Liver (tissue), 2 donors: Measurements from ENCODE around the gene EDEM2.

Experiments
- RAD21 ChIP-seq, 2 donors: IDR thresholded peaks; 2 replicates each; pipeline ENCODE4 v1.6.1; 2016; ENCODE audit warnings: antibody characterized with exemption in 2 of 2, mild to moderate bottlenecking in 2 of 2
- SP1 ChIP-seq: IDR thresholded peaks from 2 replicates; pipeline ENCODE4 v1.6.1; 2018; ENCODE audit warnings: antibody characterized with exemption, mild to moderate bottlenecking
- donor health status: healthy.

- TF ChIP-seq RAD21 (IDR thresholded peaks at IDR 0.05) = no peak
- TF ChIP-seq SP1 = no peak
Measured at GRCh38 chr20:35172434-35172806, 25.3 kb upstream of the EDEM2 start.
